ENCODE results near the gene NFU1. TPM values are rescaled to one million over a fixed set of nuclear protein-coding genes. Genes with fewer than 3 reads are reported as not detected.

NFU1 gene
- total RNA-seq, 1 donor from 2014 or later, result 37.6 TPM

Other genes with a start within 250 kb of the NFU1 start
- 108 TPM for gene GFPT1, start 50.2 kb downstream of the NFU1 start, total RNA-seq
- 83.4 TPM for gene AAK1, start 206.3 kb upstream of the NFU1 start, total RNA-seq

Data from mucosa of gallbladder (tissue), 1 donor.